ENCODE measurements around the gene PAF1. TPM values are rescaled to one million over a fixed set of nuclear protein-coding genes. Genes with fewer than 3 reads are reported as not detected.

PAF1 gene
- total and polyA plus RNA-seq, 2 donors (not counting 3 experiments of a cell fraction or from before 2014, with no cell fraction given) = 55.1 to 90.8 TPM

DNA sequence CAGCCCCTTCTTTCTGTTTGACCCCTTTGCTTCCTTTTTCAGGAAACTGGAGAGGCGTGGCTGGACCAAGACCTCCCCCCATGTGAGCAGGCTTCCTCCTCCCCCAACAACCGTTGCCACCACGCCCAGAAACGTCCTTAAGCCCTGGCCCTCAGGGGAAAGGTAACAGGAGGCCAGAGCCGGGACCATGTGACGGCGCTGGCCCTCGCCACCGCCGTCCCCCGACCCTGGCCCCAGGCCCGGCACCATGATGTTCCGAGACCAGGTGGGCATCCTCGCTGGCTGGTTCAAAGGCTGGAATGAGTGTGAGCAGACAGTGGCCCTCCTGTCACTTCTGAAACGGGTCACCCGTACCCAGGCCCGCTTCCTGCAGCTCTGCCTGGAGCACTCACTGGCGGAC, 34.3 kb downstream of the PAF1 start:
- Histone ChIP-seq H3K27ac (ENCODE audit: insufficient read depth, low read depth, low read length) (no peak overlapping the region), H3K9me3 (replicated peaks; ENCODE audit: control insufficient read depth, insufficient read depth, low read length) (no peaks in the 10 kb centered on the region), H3K9ac (replicated peaks; ENCODE audit: extremely low read depth, insufficient read depth, low read length) (no peak overlapping the region), H2AFZ (ENCODE audit: low read depth, low read length) (no peak overlapping the region), H3K9me1 (replicated peaks; ENCODE audit: control insufficient read depth, extremely low read depth, insufficient read depth, low read length) (no peaks in the 10 kb centered on the region), H3K36me3 (ENCODE audit: control insufficient read depth in 2 of 2, extremely low read depth in 1 of 2, insufficient read depth in 2 of 2, low read length in 2 of 2) (peaks cover 27 to 44% of the 10 kb centered on the region in 2 experiments), H3K4me3 (replicated peaks in 1 of 3; ENCODE audit: insufficient read depth in 1 of 3, low read depth in 1 of 3, low read length in 3 of 3) (no peak overlapping the region), H3K79me2 (ENCODE audit: control insufficient read depth, insufficient read depth, low read length) (peaks cover 3% of the 10 kb centered on the region), H3K4me1 (ENCODE audit: control insufficient read depth, extremely low read depth, insufficient read depth, low read length) (no peaks in the 10 kb centered on the region), H3K27me3 (ENCODE audit: control insufficient read depth in 2 of 2, insufficient read depth in 2 of 2, low read length in 2 of 2) (no peaks in the 10 kb centered on the region), H3K4me2 (ENCODE audit: insufficient read depth, low read length) (no peak overlapping the region), H4K20me1 (replicated peaks; ENCODE audit: control insufficient read depth, extremely low read depth, insufficient read depth, low read length) (no peaks in the 10 kb centered on the region)
- ChIA-PET CTCF (no interaction called here), POLR2A (no interaction called here)
- BruUV-seq (replicated peaks) = no TSS peak
- dilution Hi-C loops (cut with MboI; ENCODE audit: extremely low pct_ligation_motif_present, low sequenced_read_pairs) (no loop called here), intact Hi-C loops (cut with micrococcal nuclease) (no loop called here)
- FAIRE-seq (no peak), DNase-seq (ENCODE audit: low read depth, low spot score) (no peak)
- TF ChIP-seq MYC (IDR thresholded peaks at IDR 0.05; ENCODE audit: low read depth, low read length) (no peak), EZH2 (IDR thresholded peaks at IDR 0.05; ENCODE audit: borderline replicate concordance, low read depth, low read length, severe bottlenecking) (no peak), GATA2 (IDR thresholded peaks at IDR 0.05; ENCODE audit: insufficient read depth, insufficient read length, low read depth, low read length) (no peak), JUN (IDR thresholded peaks at IDR 0.05; ENCODE audit: borderline replicate concordance, insufficient read depth, insufficient read length, low read depth) (no peak), POLR2AphosphoS5 (IDR thresholded peaks at IDR 0.05; ENCODE audit: insufficient read depth, low read depth, low read length) (no peak), FOS (IDR thresholded peaks at IDR 0.05; ENCODE audit: borderline replicate concordance, insufficient read depth, low read length) (no peak), POLR2A (IDR thresholded peaks at IDR 0.05; ENCODE audit: low read depth, low read length) (no peak)
- TF ChIP-seq, protein P1, sequence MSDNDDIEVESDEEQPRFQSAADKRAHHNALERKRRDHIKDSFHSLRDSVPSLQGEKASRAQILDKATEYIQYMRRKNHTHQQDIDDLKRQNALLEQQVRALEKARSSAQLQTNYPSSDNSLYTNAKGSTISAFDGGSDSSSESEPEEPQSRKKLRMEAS (IDR thresholded peaks at IDR 0.05; ENCODE audit: insufficient read depth, insufficient read length) = no peak
- TF ChIP-seq, protein P2, sequence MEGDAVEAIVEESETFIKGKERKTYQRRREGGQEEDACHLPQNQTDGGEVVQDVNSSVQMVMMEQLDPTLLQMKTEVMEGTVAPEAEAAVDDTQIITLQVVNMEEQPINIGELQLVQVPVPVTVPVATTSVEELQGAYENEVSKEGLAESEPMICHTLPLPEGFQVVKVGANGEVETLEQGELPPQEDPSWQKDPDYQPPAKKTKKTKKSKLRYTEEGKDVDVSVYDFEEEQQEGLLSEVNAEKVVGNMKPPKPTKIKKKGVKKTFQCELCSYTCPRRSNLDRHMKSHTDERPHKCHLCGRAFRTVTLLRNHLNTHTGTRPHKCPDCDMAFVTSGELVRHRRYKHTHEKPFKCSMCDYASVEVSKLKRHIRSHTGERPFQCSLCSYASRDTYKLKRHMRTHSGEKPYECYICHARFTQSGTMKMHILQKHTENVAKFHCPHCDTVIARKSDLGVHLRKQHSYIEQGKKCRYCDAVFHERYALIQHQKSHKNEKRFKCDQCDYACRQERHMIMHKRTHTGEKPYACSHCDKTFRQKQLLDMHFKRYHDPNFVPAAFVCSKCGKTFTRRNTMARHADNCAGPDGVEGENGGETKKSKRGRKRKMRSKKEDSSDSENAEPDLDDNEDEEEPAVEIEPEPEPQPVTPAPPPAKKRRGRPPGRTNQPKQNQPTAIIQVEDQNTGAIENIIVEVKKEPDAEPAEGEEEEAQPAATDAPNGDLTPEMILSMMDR (IDR thresholded peaks at IDR 0.05; ENCODE audit: extremely low read depth in 1 of 2, insufficient read depth in 1 of 2, low read depth in 1 of 2, low read length in 2 of 2) = no peak

Data from endothelial cell of umbilical vein (primary cell).